ENCODE results near the gene CHMP5. TPM values are rescaled to one million over a fixed set of nuclear protein-coding genes. Genes with fewer than 3 reads are reported as not detected.
A peak's percentile ranks its signal among the peaks of the same experiment; 100 is the strongest.

Gene CHMP5
- total RNA-seq, 3 donors from 2014 or later (not counting 1 experiment from before 2014, with no cell fraction given) = 21.3 to 24.5 (median 24.0) TPM

GRCh38 chr9:33222031-33222430, 42.8 kb upstream of the CHMP5 start:
- H3K9me3 ChIP-seq (ENCODE audit: control insufficient read depth, insufficient read depth, low read length) = no peaks in the 10 kb centered on the region
- intact Hi-C loops (cut with micrococcal nuclease) = no loop called here
- no peaks in the 10 kb centered on the region for H3K36me3 ChIP-seq (ENCODE audit: control insufficient read depth, insufficient read depth, low read length)
- Mint-ChIP-seq H3K27ac (no peak overlapping the region), H3K27me3 (ENCODE audit: low read depth in 2 of 2) (no peaks in the 10 kb centered on the region), H3K36me3 (no peaks in the 10 kb centered on the region), H3K4me3 (no peak overlapping the region), H3K9me3 (no peaks in the 10 kb centered on the region), H3K4me1 (peaks cover 9 to 19% of the 10 kb centered on the region in 2 donors)
- no peak overlapping the region for H3K27ac ChIP-seq (ENCODE audit: low read length)
- H3K4me1 ChIP-seq (ENCODE audit: control insufficient read depth, insufficient read depth, low read length) = peaks cover 15% of the 10 kb centered on the region
- no peak for DNase-seq
- WGBS (ENCODE audit: insufficient coverage) = 68% methylated on average over 3 of the region's 3 CpGs
- no peaks in the 10 kb centered on the region for H3K27me3 ChIP-seq (ENCODE audit: control insufficient read depth, insufficient read depth, low read length)
- no peak overlapping the region for H3K4me3 ChIP-seq (ENCODE audit: low read length)
- ATAC-seq = no peak
- no peak for TF ChIP-seq CTCF (IDR thresholded peaks at IDR 0.05)

GRCh38 chr9:33223696-33224095, 41.2 kb upstream of the CHMP5 start:
- Histone ChIP-seq H3K4me1 (ENCODE audit: control insufficient read depth, insufficient read depth, low read length) (peaks cover 19% of the 10 kb centered on the region), H3K27ac (ENCODE audit: low read length) (no peak overlapping the region), H3K27me3 (ENCODE audit: control insufficient read depth, insufficient read depth, low read length) (no peaks in the 10 kb centered on the region), H3K4me3 (ENCODE audit: low read length) (no peak overlapping the region), H3K36me3 (ENCODE audit: control insufficient read depth, insufficient read depth, low read length) (no peaks in the 10 kb centered on the region), H3K9me3 (ENCODE audit: control insufficient read depth, insufficient read depth, low read length) (no peaks in the 10 kb centered on the region)
- no peaks in the 10 kb centered on the region for H3K27me3 Mint-ChIP-seq (ENCODE audit: low read depth in 2 of 2)
- WGBS (ENCODE audit: insufficient coverage) = no CpG with 5 or more reads among the region's 1 CpG
- ATAC-seq = no peak
- H3K27ac Mint-ChIP-seq = no peak overlapping the region
- no peaks in the 10 kb centered on the region for H3K9me3 Mint-ChIP-seq
- intact Hi-C loops (cut with micrococcal nuclease) = loop anchor here (2.0 kb wide), 1 partner anchor 53 kb away; no protein-coding TSS in a partner anchor
- H3K4me3 Mint-ChIP-seq = no peak overlapping the region
- peaks cover 9 to 19% of the 10 kb centered on the region in 2 donors for H3K4me1 Mint-ChIP-seq
- TF ChIP-seq CTCF (IDR thresholded peaks at IDR 0.05) = no peak
- no peak for DNase-seq
- no peaks in the 10 kb centered on the region for H3K36me3 Mint-ChIP-seq

GRCh38 chr9:33225319-33226147, 39.3 kb upstream of the CHMP5 start:
- no peaks in the 10 kb centered on the region for H3K36me3 ChIP-seq (ENCODE audit: control insufficient read depth, insufficient read depth, low read length)
- Mint-ChIP-seq H3K36me3 (no peaks in the 10 kb centered on the region), H3K27me3 (ENCODE audit: low read depth in 2 of 2) (no peaks in the 10 kb centered on the region), H3K4me1 (peaks cover 9 to 19% of the 10 kb centered on the region in 2 donors), H3K4me3 (no peak overlapping the region), H3K27ac (peak overlapping the region in 1 of 2 donors; percentile 40), H3K9me3 (no peaks in the 10 kb centered on the region)
- H3K4me1 ChIP-seq (ENCODE audit: control insufficient read depth, insufficient read depth, low read length) = peaks cover 19% of the 10 kb centered on the region
- ATAC-seq = peak; percentile 71 to 88 (median 77)
- H3K27me3 ChIP-seq (ENCODE audit: control insufficient read depth, insufficient read depth, low read length) = no peaks in the 10 kb centered on the region
- intact Hi-C loops (cut with micrococcal nuclease) = loop anchor here (1.0 to 5.0 kb wide), 4 partner anchors 43 to 144 kb away; no protein-coding TSS in a partner anchor
- WGBS (ENCODE audit: insufficient coverage) = 12% methylated on average over 4 of the region's 6 CpGs
- no peak overlapping the region for H3K27ac ChIP-seq (ENCODE audit: low read length)
- no peaks in the 10 kb centered on the region for H3K9me3 ChIP-seq (ENCODE audit: control insufficient read depth, insufficient read depth, low read length)
- peak; percentile 49 to 88 for DNase-seq
- TF ChIP-seq CTCF (IDR thresholded peaks at IDR 0.05) = peak; percentile 90
- no peak overlapping the region for H3K4me3 ChIP-seq (ENCODE audit: low read length)
